GM21737 (cell line): ENCODE results near the gene ZNF507.

Experiments
- ATAC-seq: cut with Tn5 transposase; IDR thresholded peaks from one replicate; pipeline ENCODE4 v1.9.1; 2021; ENCODE audit warnings: mild to moderate bottlenecking, moderate library complexity; ENCODE audit not compliant: unreplicated experiment

ZNF507 gene

GRCh38 chr19:32339423-32339822 lies 6.0 kb upstream of the ZNF507 start:
- ATAC-seq = no peak

GRCh38 chr19:32339988-32340874 lies 5.2 kb upstream of the ZNF507 start:
- ATAC-seq = no peak

DNA sequence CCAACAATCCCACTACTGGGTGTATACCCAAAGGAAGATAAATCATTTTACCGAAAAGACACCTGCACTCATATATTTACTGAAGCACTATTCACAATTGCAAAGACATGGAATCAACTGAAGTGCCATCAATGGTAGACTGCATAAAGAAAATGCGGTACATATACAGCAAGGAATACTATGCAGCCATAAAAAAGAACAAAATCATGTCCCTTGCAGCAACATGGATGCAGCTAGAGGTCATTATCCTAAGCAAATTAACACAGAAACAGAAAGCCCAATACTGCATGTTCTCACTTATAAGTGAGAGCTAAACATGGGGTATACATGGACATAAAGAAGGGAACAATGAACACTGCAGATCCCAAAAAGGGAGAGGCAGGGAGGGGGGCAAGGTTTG lies 2.7 kb upstream of the ZNF507 start:
- no peak for ATAC-seq

- ATAC-seq = no peak
Observed at GRCh38 chr19:32343550-32344262, 1.7 kb upstream of the ZNF507 start.

DNA sequence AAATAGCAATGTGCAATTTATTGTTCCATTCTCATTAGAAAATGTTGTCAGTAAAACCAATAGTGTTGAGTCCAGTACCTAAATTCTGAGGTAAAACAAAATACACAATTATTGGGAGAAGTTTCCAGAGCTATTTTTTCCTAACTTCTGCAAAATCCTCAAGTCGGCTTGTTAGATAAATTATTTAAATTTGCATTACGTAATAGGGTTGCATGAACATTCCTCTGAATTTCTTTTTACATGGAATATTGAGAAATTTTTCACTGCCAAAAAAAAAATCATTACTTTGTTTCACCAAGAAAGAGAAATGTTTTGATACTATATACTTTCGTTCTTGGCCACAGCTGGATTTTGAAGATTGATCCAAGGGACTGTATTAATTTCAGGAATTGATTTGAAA lies 1.5 kb downstream of the ZNF507 start:
- ATAC-seq = no peak

DNA sequence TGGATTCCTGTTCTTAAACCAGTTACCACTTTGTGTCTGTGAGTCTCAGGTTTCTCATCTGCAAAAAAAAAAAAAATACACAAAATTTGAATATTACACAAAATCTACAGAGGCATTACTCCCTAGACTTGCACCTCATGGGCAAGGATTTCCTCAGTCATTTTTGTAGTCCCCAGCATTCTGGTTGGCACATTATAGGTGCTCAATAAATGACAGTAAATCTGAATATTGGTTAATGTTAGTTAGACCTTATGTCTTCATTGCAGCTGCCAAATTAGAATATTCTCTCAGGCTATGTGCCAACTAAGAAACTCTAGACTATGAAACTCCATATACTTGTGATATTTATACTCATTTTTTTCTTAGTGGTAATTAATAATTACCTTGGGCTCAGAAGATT lies 2.2 kb downstream of the ZNF507 start:
- ATAC-seq = no peak

DNA sequence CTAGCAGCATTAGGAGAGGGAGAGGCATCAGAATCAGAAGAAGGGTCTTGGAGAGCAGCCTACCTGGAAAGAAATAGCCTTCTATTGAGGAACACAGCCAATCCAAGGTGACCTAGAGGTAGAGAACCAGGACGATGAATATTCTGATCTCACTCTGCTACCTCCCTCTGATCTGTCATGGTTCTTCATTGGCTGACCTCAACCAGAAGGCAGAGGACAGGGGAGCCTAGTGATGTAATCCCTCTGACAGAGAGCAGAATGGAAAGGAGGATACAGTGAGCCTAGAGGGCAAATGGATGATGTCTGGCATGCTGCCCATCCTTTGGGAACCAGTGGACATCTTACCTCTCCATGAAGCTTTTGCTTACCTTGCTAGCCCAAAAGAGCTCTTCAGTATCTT lies 3.6 kb downstream of the ZNF507 start:
- no peak for ATAC-seq

- ATAC-seq = no peak
Observed at GRCh38 chr19:32349724-32350470, 4.5 kb downstream of the ZNF507 start.

DNA sequence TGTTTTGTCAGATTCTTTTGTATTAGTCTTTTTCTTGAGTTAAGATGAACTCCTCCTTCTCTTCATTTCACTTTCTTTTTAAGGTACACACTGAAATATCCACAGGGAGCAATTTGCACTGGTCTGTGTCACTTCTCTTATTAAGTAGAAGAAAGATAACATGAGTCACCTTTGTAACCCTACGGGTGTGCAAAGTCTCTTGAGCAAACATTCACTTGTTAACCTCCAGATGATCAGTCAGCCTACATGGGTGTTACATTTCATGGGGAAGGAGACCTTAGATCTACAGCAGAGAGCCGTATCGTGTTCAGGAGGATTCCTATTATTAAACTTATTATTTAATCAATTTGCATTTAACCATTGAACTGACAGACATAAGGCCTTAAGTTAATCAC lies 5.1 kb downstream of the ZNF507 start:
- ATAC-seq = no peak

- ATAC-seq = no peak
Observed at GRCh38 chr19:32350987-32351348, 5.6 kb downstream of the ZNF507 start.

DNA sequence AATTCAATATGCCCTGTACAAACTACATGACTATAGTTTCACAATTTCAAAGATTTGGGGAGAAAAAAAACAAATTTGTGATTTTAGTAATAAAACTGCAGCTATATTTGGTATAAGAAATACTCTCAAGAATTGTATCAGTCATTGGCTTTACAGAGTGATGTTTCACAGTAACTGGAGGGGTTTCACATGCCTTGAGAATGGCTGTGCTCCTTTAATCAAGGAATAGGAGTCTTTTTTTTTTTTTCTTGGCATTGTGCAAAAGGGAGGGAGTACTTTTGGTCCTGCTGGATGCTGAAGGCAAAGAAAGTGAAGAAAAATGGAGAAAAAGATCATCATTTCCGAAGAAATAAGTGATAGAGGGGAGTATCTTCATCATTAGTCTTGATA lies 6.8 kb downstream of the ZNF507 start:
- ATAC-seq = no peak

GRCh38 chr19:32354345-32354744 lies 8.9 kb downstream of the ZNF507 start:
- no peak for ATAC-seq

DNA sequence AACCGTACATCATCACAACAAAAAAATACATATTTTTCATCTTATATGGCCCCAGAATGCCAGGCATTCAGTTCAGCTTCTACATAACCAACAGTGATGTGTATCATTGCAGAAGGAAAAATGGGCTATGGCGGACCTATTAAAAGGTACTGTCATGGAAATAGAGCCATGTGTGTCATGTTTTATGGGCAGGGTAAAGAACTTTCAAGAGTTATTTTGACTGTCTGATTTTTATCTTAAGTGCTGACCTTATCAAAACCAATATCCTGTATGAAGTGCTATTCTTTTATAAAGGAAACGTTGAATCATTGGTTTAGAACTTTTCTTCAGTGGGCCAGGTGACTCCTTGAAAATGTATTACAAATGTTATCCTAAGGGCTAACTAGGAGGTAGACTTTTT lies 9.9 kb downstream of the ZNF507 start:
- ATAC-seq = no peak

DNA sequence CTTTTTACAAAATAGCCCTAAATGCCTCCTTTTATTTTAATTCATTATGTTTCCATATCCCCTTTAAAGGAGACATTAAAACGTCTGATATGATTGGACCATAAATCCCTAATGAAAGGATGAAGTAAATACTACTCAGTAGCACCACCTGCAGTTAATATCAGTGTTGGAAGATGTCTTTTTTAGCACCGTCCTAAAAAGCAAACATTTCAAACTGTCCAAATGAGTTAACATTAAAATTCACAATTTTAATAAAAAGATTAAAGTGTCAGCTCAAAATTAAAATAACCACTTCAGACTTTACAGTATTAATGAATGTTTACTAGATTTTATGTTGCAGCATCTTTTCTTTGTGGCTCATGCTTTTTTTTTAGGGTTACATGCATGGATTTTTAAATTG lies 12.3 kb downstream of the ZNF507 start:
- ATAC-seq = no peak

DNA sequence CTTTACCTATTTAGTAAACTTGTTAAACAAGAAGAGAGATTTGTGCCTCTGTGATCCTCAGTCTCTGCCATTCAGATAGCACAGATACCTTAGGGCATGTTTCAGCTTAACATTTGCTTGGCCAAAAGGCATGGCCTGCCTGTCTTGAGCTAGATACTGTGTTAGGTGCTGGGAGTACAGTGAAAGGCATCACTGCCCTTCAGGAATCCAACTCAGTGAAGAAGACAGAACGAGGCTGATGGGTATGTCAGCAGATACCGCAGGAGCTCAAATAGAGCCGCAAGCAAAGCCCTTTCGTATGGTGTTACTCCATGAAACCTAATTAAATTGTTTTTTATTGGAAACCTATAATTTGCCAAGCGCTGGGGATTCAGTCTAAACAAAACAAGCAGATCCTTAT lies 12.9 kb downstream of the ZNF507 start:
- ATAC-seq = no peak

- no peak for ATAC-seq
Observed at GRCh38 chr19:32359581-32359980, 14.2 kb downstream of the ZNF507 start.

- ATAC-seq = no peak
Observed at GRCh38 chr19:32361574-32362317, 16.3 kb downstream of the ZNF507 start.

- no peak for ATAC-seq
Observed at GRCh38 chr19:32362318-32362691, 16.9 kb downstream of the ZNF507 start.

DNA sequence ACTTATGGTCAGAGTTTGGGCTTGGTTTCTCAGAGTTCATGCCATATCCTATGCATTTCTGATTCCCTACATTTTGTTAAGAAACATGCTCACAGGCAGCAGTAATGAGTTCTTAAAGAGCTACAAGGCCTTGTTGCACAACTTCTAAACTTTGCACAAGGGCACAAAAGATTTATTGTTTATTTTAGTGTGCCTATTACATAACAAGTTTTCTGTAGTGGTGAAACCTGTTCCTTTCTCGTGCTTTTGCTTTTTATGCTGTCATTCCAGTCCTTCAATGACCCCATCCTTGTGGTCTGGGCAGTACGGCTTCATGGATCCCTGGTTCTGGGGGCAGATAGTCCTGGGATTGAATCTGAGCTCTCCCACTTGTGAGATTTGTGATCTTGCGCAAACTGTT lies 17.8 kb downstream of the ZNF507 start:
- no peak for ATAC-seq

- no peak for ATAC-seq
Observed at GRCh38 chr19:32363632-32364031, 18.2 kb downstream of the ZNF507 start.

GRCh38 chr19:32364040-32364439 lies 18.6 kb downstream of the ZNF507 start:
- no peak for ATAC-seq
